GM21529 (cell line): Measurements from ENCODE around the gene CSTPP1.
"Not testable (repeated sequence)": the region's sequence is repeated elsewhere in the genome, so short reads cannot be mapped to it uniquely, and the experiment has no call there.

ENCODE experiments used
- ATAC-seq: cut with Tn5 transposase; IDR thresholded peaks from one replicate; pipeline ENCODE4 v1.9.1; 2021; ENCODE audit not compliant: unreplicated experiment

CSTPP1 gene

DNA sequence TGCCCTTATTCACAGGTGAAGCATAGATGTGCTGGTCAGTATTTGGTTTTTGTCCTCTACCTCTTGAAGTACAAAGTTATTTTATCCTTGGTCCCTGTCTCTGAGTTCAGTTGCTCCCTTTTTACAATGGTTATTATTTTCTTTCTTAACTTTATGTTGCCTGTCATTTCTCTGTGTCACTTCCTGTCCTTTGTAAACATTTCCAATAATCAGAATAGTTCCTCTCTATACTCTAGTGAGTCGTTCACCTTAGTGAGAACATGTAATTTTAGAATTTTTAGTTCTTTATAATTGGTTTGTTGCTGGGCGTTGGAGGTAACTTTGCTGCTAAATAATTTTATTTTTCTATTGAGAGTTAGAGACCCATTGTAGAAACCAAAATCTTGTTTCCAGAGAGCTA, 16.0 kb downstream of the CSTPP1 start:
- no peak for ATAC-seq

DNA sequence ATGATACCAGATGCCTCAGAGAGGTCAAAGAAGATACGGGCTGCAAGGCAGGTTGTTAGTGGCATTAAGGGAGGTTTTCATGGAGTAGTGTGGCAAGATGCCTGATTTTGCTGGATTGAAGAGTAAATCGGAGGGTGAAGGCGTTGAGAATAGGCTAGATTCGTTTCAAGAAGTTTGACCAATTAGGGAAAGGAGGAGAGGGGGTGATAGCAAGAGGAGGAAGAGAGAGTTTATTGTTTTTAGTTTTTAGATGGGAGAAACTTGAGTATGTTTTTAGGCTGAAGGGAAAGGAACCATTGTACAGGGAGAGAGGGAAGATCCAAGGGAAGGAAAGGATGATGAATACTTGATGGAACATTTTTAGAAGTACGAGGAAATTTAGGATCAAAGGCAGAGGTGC, 16.5 kb downstream of the CSTPP1 start:
- no peak for ATAC-seq

DNA sequence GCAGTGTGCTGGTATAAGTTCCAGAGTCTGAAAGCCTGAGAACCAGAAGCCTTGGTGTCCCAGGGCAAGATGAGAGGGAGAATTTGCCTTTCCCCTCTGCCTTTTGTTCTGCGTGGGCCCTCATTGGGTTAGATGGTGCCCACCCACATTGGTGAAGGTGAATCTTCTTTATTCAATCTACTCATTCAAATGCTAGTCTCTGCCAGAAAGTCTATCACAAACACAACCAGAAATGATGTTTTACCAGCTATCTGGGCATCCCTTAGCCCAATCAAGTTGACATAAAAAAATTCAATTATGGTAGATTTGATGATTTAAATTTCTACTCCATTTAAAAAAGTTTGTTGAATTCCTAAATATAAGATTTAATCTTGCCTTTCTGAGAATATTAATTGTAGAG, 22.2 kb downstream of the CSTPP1 start:
- no peak for ATAC-seq

DNA sequence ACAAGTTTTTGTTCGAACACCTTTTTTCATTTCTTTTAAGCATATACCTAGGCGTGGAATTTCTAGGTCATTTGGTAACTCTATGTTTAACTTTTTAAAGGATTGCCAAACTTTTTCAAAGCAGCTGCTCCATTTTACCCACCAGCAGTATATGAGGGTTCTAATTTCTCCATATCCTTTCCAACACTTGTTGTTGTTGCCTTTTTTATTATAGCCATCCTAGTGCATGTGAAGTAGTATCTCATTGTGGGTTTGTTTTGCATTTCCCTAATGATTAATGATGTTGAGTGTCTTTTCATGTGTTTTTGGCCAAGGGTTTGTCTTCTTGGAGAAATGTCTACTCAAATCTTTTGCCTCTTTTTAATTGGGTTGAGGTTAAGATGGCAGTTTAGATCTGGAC, 24.5 kb downstream of the CSTPP1 start:
- no peak for ATAC-seq

DNA sequence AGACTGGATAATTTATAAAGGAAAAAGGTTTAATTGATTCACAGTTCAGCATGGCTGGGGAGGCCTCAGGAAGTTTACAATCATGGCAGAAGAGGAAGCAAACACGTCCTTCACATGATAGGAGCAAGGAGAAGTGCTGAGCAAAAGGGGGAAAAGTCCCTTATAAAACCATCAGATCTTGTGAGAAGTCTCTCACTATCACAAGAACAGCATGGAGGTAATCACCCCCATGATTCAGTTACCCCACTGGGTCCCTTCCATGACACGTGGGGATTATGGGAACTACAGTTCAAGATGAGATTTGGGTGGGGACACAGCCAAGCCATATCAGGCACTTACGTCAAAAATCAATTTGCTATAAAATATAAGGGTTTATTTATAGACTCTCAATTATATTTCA, 25.3 kb downstream of the CSTPP1 start:
- not testable (repeated sequence) for ATAC-seq

DNA sequence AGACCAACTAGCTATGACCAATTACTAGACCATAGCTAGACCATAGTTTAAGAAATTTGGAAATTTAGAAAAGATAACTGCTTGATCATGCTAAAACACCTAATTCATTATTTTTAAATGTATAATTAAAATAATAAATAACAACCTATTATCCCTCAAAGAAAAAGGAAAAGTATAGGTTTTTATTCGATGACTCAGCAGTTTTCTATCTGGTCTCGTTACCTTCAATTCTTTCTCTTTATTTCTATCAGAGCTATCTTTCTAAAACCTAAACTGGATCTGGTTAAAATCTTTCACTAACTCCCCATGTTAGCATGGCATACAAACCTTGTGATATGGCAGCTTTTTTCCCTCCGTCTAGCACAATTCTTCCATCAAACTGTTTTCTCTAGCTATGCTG, 27.3 kb downstream of the CSTPP1 start:
- ATAC-seq: no peak

DNA sequence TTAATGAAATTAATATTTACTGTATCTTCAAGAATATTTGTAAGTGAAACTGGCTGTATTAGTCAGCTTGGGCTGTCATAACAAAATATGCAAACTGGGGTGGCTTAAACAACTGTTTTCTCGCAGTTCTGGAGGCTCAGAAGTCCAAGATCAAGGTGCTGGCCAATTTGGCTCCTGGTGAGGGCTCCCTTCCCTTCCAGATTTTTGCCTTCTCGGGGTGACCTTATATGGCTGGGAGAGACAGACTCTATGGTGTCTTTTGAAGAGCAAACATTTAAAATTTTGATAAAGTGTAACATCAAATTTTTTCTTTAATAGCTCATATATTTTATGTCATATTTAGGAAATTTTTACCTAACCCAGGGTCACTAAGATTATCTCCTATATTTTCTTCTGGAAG, 30.2 kb downstream of the CSTPP1 start:
- ATAC-seq: no peak

DNA sequence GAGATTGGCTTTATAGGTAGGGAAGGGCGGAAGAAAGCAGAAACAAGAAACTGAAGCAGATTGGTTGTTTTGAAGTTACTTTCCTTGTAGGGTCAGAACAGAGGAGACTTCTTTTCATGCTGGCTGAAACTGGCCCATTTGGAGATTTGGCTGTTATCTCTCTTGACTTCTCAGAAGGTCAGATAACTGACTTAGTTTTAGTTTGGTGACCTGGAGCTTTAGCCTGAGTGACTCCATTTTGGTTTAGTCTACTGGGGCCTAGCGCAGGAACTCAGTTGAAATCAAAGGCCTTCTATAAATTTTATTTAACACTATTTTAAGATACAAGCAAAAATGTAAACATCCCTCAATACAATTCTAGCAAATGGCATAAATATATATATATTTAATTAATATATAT, 31.4 kb downstream of the CSTPP1 start:
- ATAC-seq: no peak

DNA sequence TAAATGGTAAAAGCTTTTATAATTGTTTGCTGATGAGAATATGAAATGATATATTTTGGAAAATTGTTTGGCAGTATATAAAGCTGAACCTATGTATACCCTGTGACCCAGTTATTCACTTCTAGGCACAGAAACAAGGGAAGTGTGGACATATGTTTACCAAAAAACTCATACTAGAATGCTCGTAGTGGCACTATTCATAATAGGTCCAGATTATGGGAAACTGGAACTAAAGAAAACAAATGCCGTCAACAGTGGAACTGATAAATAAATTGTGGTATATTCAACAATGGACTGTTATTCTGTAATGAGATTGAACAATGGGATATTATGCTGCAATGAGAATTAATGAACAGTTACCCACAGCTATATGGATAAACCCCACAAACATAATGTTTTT, 32.8 kb downstream of the CSTPP1 start:
- no peak for ATAC-seq

DNA sequence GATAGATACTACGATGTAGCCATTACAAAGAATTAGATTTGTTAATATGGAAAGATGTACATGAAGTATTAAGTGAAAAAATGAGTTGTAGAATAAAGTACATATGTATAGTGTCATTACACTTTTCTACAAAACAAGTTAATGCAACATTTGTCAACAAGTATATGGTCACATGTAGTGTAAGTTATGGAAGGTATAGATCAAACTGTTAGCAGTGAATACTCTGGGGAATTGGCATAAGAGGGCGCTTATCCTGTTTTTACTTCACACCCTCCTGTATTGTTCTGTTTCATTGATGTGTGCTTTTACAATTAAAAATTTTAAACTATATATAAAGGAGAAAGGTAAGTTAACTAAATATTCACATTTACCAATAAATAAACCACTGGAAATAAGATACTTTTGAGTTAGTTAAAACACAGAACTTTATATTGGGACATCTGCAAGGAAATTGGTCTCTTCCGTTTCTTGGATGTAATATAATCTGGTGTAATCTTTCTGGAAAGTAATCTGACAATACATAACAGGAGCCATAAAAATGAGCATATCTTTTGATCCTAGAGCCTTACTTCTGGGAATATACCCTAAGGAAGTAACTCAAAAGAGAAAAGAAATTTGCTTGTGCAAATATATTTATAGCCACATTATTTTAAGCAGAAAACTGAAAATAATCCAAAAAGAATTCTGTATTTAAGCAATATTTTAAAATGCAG, 34.5 kb downstream of the CSTPP1 start:
- no peak for ATAC-seq

DNA sequence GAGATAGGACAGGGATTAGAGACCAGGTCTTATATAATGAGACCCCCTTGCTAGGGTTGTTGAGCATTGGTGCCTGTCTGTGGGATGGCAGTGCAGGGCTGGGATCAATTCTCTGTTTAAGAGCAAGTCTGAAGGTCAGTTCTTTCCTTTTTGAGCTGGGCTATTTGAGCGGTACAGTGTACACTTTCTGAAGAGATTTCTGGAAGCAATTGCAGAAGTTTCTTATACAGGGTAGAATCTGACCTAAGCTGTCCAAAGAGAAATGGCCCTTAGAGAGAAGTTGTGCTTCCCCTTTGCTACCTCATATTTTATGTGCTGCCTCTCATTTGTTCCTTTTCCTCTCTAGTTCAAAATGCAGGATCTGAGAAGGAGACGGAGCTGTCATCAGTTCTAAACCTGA, 35.8 kb downstream of the CSTPP1 start:
- no peak for ATAC-seq

DNA sequence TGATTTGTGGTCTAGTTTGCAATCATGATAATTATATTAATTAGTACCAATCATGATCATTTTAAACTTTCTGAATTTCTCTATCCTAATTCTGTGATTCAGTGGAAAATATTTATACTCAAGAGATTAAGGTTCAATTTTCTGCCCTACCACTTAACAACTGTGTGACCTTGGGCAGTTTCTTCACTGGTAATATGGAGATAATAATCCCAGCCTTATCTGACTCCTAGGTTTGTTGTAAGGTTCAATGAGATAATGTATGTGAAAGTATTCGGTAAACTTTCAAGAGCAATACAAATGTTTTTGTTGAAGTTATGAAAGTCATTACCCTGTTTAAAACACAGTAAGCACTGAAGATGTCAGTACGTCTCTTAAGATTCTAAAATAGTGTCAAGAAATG, 36.3 kb downstream of the CSTPP1 start:
- ATAC-seq: no peak

DNA sequence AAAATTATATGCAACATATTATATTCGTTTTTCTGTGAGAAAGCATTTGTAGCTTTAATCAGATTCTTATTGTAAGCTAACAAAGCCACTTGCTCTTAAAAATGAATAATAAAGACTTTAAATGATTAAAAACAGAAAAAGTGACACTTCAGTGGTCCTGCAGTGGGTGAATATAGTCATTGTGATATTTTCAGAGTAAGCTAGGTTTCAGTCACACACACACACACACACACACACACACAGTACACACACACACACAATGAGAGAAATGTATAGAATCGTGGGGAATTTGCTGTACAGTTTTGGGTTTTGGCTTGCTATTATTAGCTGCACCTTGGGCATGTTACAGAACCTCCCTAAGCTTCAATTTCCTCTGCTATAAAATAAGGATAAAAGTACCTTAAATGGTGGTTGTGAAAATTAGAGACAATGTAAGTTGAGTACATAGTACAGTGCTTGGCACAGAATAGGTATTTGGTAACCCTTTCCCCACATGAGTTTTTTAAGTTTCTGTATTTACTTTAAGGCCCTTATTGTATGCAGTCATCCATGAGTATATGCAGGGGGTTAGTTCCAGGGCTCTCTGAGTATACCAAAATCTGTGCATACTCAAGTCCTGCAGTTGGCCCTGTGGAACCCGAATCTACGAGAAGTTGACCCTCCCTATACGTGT, 39.8 kb downstream of the CSTPP1 start:
- ATAC-seq: no peak

DNA sequence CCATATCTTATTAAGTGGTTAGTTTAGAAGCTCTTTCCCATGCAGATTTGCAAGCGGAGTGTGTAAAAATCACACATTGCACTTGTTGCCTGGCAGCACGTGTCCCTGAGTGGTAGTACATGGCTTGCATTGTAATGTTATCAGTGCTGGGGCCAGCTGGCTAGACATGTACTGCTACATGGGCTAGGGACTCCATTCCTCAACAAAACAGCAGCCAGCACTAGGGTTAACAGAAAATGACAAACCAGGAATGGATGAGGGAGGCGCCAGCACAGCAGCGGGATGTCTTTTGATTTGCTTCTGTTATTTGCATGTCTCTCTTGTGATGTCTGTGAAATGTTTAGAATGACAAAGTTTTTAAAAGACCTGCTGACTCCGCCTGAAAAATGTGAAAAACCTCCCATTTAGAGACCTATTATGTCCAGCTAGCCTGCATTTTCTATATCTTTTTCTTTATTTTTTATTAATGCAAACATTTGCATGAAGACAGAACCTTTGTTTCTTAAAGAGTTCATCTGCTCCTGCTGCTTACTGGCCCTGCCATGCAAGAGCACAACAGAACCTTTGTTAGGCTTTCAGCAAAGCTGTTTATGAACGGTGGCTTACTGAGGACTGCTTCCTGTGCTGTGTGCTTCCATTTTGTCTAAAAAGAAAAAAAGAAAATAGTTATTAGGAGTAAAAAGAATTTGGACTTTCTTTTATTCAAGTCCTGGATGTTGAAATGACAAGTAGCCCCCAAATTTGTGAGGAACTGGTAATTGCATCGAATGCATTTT, 40.7 kb downstream of the CSTPP1 start:
- ATAC-seq: no peak

DNA sequence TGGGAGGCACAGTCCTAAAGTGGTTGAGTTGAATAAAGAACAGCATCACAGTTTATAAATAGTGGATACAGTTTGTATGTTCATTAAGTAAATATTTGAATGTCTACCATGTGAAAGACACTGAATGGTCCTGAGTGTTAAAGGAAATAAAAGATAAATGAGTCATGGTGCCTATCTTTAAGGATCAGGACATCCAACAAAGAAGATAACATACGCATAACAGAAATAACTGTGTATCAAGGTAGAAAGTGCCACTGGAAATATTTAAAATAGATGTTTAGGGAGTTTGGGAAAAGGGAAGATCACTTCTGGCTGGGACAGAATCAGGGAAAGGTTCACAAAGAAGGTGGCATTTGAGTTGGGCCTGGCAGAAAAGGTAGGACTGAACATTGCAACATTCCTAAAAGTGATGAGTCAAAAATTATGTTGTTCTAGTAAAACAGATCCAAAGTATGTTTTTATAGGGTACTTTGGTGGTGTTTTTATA, 41.5 kb downstream of the CSTPP1 start:
- ATAC-seq: no peak

DNA sequence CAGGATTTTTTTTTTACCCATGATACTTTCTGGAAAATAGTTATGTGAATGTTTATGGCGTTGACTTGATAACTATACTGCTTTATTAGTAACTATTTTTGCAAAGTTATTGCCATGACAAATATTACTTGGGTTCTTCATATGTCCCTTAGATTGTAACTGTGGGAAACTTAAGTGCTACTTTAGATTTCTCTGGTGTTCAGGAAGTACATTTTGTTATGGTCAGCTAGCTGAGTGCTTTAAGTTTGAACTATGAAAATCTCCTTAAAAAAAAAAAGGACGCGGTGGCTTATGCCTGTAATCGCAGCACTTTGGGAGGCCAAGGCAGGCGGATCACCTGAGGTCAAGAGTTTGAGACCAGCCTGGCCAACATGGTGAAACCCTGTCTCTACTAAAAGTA, 42.8 kb downstream of the CSTPP1 start:
- ATAC-seq: no peak

DNA sequence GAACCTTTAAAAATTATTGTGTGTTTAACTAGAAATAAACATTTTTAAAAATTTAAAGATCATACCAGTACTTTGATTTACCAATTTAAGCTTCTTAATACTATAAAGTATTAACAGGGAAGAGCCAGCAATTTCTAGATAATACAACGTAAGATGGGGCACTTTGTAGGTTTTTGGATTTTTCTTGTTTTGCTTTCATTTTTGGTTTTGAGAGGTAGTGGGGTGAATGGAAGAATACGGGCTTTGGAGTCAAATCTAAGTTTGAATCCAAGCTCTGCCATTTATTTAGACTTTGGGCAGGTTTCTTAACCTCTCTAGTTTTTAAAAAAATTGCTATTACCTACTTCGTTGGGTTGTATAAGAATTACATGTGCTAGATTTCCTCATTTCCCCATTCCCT, 44.9 kb downstream of the CSTPP1 start:
- no peak for ATAC-seq

DNA sequence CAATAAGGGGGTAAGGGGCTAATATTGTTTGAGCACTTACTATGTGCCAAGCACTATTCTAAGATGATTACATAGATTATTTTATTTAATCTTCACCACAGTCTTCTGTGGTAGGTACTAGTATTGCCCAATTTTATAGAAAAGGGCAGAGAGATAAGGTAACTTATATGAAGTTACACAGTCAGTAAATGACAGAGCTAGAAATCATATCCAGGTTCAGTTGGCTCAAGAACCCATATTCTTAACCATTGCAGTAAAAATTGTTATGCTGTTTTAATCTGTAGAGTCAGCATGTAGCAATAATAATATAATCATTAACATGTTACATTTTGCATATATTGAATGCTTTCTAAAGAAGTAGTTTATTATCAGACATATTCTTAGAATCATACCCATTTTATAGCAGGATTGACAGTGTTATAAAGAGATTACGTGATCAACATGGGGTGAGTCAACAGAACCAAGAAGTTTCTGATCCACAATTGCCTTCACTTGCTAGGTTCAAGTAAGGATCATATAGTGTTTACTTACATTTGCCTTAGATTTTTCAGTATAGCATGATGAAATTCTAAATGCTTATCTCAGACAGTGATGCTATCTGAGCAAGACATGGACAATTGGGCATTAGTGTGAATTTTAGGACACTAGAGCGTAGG, 46.4 kb downstream of the CSTPP1 start:
- ATAC-seq: no peak

DNA sequence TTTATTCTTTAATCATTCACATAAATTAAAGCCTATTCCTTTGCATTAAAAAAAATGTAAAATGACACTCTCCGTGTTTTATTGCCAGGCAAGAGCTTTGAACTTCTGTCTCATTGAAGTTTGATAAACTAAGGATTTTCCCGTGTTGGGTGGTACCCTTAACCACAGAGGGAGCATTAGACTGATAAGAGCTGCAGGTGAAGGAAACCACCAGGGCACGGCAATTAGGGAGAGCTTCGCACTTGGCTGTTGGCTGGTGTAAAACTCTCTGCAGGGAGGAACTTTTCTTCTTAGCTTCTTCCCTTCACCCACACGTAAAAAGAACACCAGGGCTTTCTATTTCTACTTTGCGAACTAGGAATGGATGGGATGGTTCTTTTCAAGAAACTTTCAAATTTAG, 47.0 kb downstream of the CSTPP1 start:
- no peak for ATAC-seq

DNA sequence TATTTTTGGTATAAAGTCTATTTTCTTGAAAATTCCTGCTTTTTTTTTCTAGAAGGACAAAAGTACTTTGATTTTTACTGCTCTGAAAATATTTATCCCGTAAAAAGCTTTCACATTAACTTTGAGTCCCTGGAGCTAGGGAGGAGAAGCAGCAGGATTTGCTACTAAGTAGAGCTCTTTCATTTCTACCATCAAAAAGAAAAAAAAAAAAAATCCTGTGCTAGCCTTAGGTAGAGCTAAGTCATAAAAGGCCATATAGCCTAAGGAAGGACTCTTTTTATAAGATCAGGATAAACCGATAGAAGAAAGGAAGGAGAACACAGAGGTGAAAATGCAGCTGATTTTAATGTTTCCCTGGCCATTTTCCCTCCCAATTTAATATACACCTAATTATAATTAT, 48.0 kb downstream of the CSTPP1 start:
- no peak for ATAC-seq

DNA sequence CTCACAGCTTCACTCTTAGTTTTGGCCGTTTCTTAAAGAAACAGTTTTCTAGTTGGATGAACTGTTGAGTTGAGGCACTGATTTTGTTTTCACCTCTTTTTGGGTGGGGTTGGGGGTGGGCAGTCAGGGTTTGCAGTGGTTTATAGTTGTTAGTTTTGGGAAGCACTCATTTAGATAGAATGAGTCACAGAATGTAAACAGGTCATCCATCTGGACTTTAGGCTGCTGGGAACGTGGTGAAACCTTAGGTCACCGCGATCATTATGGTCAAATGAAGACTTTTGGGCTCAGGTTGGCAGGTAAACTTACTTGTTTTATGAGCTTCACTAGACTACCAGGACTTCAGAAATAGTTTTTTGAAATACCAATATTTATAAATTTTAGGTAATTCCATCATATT, 48.4 kb downstream of the CSTPP1 start:
- no peak for ATAC-seq

DNA sequence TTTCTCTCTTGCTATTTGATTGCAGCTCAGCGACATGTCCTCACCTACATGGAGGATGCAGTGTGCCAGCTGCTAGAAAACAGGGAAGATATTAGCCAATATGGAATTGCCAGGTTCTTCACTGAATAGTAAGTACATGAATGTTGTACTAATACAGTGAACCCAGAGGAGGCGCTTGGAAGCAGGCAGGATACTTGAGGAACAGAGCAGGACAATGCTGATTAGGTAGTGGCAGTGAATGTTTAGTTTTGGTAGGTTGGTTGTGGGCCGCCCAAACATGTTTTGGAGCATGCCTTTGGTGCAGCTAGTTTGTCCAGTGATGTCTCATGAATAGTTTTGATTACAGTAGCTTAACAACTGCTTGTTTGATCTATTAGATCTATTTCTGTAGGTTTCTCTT, 50.6 kb downstream of the CSTPP1 start:
- ATAC-seq: no peak
